ENCODE measurements around the gene YAP1. TPM values are rescaled to one million over a fixed set of nuclear protein-coding genes. Genes with fewer than 3 reads are reported as not detected.

The YAP1 gene
- total and polyA plus RNA-seq, 2 of the 4 experiments (the other 2 are of a cell fraction): 121 to 251 TPM

- H2AK9ac ChIP-seq (replicated peaks; ENCODE audit: low read depth, low read length, poor library complexity): no peak overlapping the region
- no peak overlapping the region for H2BK15ac ChIP-seq (ENCODE audit: low read depth, low read length)
- no peaks in the 10 kb centered on the region for H3K9me3 ChIP-seq (ENCODE audit: control insufficient read depth, insufficient read depth, low read length)
- DNase-seq (peak; percentile 17), ATAC-seq (ENCODE audit: low read depth) (no peak)
- H3K18ac ChIP-seq (ENCODE audit: low read depth, low read length): no peak overlapping the region
- H2BK20ac ChIP-seq (ENCODE audit: low read depth, low read length): no peak overlapping the region
- H3K27ac ChIP-seq (ENCODE audit: insufficient read depth, low read length): peak overlapping the region; percentile 19; the same call in 1 of the 2 replicates
- H4K20me1 ChIP-seq (ENCODE audit: insufficient read depth, low read length): peaks cover 42% of the 10 kb centered on the region
- peaks cover 22% of the 10 kb centered on the region for H3K4me1 ChIP-seq (ENCODE audit: control insufficient read depth, insufficient read depth, low read length)
- no peak overlapping the region for H2AK5ac ChIP-seq (ENCODE audit: low read depth, low read length)
- peaks cover 8% of the 10 kb centered on the region for H3K9me1 ChIP-seq (ENCODE audit: insufficient read depth, low read length)
- no peak overlapping the region; the same call in 1 of the 2 replicates for H3K4me2 ChIP-seq (ENCODE audit: low read depth, low read length)
- no peak overlapping the region for H3K4me3 ChIP-seq (ENCODE audit: insufficient read depth, low read depth, low read length)
- H2BK120ac ChIP-seq (ENCODE audit: low read depth, low read length): no peak overlapping the region
- in situ Hi-C loops (cut with MboI; ENCODE audit: low sequenced_read_pairs): no loop called here
- peaks cover 0 to 31% of the 10 kb centered on the region in 2 experiments; a peak in 2 of 4 replicates for H3K79me1 ChIP-seq (ENCODE audit: low read depth in 1 of 2, low read length in 2 of 2)
- no peak overlapping the region for H4K5ac ChIP-seq (ENCODE audit: low read depth, low read length)
- peaks cover 6% of the 10 kb centered on the region for H3K36me3 ChIP-seq (ENCODE audit: control insufficient read depth, insufficient read depth, low read length)
- H3K56ac ChIP-seq (ENCODE audit: extremely low read depth, insufficient read depth, low read length): no peak overlapping the region
- H3K9ac ChIP-seq (ENCODE audit: low read depth, low read length): no peak overlapping the region
- no peak overlapping the region for H3K4ac ChIP-seq (ENCODE audit: low read depth, low read length)
- 0 out of 2 replicates have a peak overlapping the region, but pooled peaks have one; percentile 37 for H3K23ac ChIP-seq (ENCODE audit: low read depth, low read length)
- ChIA-PET CTCF (no interaction called here), POLR2A (ENCODE audit: unreplicated experiment) (no interaction called here)
- peak overlapping the region; percentile 69 for H2BK5ac ChIP-seq (ENCODE audit: low read depth, low read length, poor library complexity, severe bottlenecking)
- BruUV-seq (replicated peaks): no TSS peak
- TF ChIP-seq CHD1 (IDR thresholded peaks at IDR 0.05; ENCODE audit: low read depth, low read length) (no peak), CEBPB (IDR thresholded peaks at IDR 0.05; ENCODE audit: low read depth, low read length) (peak; percentile 56; the same call in 1 of the 2 replicates), RFX5 (IDR thresholded peaks at IDR 0.05; ENCODE audit: low read depth, low read length) (no peak), RCOR1 (IDR thresholded peaks at IDR 0.05; ENCODE audit: insufficient replicate concordance, low read length) (no peak)
- H2AFZ ChIP-seq (replicated peaks; ENCODE audit: low read length, poor library complexity): no peak overlapping the region
- H3K27me3 ChIP-seq (ENCODE audit: control insufficient read depth, insufficient read depth, low read length): no peaks in the 10 kb centered on the region
- H4K8ac ChIP-seq (ENCODE audit: low read depth in 2 of 2, low read length in 2 of 2): no peak overlapping the region
- intact Hi-C loops (cut with micrococcal nuclease): no loop called here
- dilution Hi-C loops (cut with HindIII; ENCODE audit: low sequenced_read_pairs, unreplicated experiment): no loop called here
- no peak overlapping the region for H3K14ac ChIP-seq (replicated peaks; ENCODE audit: low read depth, low read length)
- no peak overlapping the region for H4K91ac ChIP-seq (ENCODE audit: insufficient read depth, low read depth, low read length)
- no CpG with 5 or more reads among the region's 2 CpGs for WGBS, 2 experiments (ENCODE audit: extremely low coverage in 2 of 2, insufficient read length in 1 of 2)
Observed at GRCh38 chr11:102116453-102117205, 6.4 kb downstream of the YAP1 start.
